Measurements from ENCODE around the gene SERGEF.

Gene SERGEF

DNA sequence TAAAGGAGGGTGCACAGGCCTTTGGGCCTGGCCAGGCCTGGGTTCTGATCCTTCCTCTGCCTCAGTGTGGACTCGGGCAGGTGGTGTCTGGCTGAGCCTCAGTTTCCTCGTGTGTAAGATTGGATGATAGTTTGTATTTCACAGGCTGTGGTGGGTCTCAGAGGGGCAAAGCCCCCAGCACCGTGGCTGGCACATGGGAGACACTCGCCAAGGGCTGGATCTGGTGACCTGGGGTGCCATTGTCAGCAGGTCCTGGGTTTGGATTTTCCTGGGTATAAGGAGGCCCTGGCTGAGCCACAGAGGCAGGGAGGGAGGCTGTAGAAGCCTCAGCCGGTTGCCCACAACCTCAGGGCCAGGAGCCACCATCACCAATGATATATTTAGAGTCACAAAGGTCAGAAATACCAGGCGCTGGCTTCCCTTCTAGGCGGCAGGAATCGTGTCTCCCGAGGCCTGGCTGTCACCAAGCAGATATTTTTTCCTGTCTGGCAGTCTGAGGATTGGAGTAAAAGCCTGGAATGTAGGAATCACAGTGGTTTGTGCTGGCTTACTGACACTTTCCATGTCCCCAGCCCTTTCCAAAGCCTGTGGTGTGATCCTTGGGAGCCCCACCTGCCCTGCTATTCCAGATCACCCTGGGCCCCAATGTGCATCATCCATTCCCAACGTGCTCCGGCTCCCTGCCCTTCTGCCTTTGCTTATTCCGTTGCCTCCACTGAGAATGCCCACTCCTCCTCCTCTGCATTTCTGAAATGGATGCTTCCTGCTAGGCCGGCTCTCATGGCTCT is 262.6 kb downstream of the SERGEF start:
- DNase-seq (ENCODE audit: low read depth in 2 of 2): no peak

DNA sequence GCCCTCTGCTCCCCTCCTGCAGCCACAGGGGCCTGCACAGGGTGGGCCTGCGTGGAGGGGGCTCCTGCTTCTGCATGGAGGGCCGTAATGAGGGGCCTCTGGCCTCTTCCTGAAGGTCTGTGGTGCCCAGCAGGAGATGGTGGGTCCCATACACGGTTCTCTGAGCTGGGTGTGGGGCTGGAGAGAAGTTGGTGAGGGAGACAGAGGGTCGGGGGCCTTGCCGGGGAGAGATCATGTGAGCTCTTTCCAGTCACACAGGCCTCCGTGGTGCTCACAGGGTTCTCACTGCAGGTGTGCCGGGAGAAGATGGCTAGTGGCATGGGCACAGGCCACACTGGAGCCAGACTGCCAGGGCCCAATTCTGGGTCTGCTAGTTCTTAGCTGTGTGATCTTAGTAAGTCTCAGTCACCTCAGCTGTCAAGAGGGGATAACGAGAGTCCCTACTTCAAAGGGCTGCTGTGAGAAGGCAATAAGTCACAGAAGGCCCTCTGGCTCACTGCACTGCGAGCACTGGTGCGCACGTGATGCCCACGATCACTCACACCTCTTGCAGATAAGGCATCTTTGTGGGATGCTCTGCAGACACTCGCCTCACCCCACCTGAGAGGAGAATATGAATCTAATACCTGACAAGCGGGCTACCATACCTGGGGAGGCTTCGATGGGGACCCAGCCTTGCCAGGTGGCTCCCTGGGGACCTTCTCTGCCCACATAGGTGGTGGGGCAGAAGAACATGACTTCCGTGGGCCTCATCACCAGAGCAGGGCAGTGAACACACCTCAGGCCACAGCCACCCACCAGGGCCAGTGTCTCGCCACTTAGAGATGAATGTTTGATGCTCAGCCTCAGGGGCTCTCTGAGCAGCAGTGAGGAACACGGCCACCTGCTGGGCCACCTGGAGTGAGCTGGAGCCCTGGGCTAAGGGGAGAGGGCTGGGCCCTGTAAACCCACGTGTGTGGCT is 263.8 kb downstream of the SERGEF start:
- DNase-seq (ENCODE audit: low read depth in 2 of 2): no peak

DNA sequence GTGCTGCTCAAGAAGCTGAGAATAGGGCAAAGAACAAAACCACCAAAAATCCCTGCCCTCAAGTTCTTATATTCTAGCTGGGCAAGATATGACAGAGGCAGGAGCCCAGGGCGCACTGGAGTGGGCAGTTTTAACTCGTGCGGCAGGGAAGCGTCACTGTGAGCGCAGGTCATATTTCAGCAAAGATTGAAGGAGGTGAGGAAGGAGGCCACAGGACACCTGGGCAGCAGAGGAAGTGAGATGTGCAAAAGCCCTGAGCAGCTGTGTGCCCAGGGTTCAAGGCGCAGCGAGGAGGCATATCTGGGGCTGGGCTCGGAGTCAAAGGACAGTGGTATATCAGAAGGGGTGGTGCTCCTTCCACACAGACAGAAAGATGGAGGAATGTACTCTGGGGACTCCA is 264.8 kb downstream of the SERGEF start:
- DNase-seq (ENCODE audit: low read depth in 2 of 2): no peak

DNA sequence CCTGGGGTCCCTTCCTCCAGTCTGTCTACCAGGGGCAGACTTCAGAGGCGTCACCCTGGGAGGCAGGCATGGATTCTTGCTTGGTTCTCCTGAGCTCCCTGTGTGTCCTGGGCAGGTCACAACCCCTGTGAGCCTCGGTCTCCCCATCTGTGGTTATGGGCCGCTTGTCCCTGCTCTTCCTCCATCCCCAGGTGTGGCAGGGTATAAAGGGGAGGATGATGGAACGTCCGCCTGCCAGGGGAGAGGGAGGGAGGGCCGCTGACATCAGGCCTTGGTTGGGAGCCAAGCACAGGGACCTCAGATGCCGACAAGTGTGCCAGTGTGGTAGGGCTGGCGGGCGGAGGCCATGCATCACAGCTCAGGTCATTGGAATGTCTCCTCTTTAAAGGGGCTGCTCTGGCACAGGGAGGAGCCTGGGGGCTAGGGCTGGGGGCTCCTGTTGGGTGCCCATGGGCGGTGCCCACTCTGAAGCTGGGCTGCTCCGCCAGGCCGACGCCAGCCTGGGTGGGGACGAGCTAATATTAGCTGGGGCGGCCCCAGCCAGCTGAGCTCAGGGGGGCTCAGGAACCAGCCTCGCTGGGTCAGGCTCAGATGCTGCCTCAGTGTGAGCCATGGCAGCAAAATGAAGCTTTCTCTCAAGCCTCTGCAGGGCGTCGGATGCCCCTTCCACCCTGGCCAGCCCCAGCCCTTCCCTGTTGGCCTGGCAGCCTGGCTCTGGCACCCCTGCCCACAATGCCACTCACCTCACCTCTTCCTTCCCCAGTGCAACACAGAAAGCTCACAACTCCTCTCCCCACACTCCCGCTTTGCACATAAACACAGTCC is 265.5 kb downstream of the SERGEF start:
- DNase-seq (ENCODE audit: low read depth in 2 of 2): no peak

DNA sequence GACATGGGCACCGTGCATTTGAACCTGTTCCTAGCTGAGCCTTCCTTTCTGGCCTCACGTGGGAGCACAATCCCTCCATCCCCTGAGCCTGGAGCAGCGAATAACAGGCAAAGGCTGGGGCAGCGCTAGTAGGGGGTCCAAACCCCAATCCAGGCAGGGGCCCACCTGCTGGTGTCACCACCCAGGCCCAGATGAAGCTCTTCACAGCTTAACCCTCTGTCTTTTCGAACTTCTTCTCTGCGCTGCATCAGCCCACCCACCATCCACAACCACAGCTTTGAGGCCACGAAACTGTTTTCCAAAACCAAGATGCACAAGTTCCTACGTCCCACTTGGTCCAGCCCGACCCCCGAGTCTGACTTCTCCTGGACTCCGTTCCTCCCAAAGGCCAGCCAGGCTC is 266.8 kb downstream of the SERGEF start:
- DNase-seq (ENCODE audit: low read depth in 2 of 2): no peak

DNA sequence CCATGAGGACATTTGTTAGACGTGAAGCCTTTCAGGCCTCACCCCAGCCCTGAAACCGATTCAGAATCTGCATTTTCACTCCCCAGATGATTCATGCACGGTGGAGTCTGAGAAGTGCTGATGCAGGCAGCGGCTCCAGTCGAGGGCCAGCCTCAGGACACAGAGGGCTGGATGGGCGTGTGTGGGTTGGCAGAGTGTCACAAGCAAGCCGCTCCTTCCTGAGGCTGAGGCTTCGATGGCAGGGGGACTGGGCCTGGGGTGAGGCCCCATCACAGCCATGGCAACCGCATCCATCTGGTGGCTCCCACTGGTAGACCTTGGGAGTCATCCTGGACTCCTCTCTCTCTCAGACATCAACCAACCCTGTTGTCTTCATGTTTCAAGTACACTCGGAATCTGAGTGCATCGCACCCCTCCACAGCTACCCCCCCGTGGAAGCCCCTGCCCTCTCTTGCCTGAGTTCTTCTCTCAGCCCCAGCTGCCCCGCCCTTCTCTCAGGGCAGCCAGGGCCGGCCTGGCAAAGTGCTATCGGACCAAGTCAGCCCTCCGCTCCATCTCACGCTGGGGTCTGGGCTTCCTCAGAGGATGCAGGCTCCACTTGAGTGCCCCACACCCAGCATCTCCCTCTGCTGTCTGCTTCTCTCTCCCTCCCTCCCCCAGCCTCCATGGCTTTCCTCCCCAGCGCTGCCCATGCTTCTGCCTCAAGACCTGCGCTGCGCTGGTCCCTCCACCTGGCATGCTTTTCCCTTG is 267.6 kb downstream of the SERGEF start:
- no peak for DNase-seq (ENCODE audit: low read depth in 2 of 2)

DNA sequence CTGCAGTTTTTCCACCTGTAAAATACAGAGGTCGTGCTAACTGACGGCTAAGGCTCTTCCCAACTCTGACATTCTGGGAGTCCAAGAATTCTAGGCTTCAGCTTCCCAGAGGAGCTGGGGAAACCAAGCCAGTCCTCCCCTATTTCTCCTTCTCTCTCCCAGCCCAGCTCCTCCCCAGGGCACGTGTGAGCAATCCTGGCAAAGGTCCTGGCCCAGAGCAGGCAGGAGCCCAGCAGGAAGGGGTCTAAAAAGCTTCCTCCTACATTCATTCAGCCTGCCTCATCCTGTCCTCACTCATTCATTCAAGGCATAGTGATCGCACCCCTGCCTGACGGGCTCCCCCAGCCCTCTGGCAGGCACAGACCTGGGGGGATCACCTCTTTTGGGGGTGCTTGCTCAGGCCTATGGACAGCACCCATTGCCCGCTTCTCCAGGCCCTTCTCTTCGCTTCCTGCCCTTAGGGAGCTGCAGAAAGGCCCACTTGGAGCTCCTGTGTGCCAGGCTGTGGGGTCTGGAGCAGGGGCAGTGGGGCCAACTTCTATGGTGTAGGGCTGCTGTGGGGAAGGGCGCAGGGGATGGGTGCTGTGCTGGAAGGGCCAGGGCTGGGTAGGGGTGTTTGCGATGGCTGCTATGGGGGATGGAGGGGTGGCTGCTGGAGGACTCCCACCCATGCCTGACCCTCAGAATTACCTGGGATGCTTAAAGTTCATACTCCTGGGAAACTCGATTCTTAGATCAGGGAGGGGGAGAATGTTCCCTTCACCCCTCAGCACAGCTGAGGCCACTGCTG is 268.5 kb downstream of the SERGEF start:
- DNase-seq (ENCODE audit: low read depth in 2 of 2): no peak

DNA sequence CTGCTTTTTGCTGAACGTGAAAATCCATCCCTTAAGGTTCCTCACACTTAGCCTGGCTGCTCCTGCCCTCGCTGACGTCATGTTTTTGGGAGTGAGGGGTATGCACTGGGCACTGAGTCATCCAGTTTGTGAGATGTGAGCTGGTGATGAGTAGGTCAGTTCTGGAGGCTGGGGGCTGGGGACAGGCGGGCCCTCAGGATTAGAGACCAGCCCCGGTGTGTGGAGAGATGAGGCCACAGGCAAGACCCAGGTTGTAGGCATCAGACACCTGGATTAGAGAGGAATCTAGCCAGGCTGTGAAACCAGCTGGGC is 269.1 kb downstream of the SERGEF start:
- DNase-seq (ENCODE audit: low read depth in 2 of 2): no peak

DNA sequence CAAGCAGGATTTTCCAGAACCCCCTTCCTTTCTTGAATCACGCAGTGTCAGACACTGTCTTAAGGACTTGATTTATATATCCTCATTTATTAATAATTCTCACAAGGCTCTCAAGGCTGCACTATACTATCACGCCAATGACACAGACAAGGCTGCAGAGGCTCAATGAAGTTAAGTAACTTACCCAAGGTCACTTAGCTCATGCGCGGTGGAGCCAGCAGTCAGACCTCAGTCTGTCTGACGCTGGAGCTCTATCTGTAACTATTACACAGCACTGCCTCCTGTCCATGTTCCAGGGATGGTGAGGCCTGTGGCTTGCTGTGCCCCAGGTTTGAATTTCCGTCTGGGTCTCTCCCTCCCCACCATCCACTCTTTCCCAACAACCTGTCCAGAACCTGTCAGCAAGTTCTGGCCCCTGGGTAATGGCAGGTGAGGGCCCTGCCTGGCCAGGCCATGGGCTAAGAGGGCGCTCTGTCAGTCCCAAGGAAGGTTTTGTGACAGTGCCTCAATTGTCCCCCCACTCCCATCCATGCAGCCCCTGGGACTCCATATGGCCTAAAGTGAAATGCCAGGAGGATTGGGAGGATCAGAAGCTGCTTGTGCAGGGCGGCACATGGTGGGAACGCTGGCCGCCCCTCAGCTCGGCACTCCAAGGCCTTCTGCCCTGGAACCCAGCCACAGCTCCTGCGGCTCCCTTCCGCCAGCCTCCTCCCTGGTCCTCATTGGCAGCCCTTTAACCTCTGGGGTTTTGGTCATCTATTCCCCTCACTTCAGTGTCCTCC is 269.6 kb downstream of the SERGEF start:
- DNase-seq (ENCODE audit: low read depth in 2 of 2): no peak

DNA sequence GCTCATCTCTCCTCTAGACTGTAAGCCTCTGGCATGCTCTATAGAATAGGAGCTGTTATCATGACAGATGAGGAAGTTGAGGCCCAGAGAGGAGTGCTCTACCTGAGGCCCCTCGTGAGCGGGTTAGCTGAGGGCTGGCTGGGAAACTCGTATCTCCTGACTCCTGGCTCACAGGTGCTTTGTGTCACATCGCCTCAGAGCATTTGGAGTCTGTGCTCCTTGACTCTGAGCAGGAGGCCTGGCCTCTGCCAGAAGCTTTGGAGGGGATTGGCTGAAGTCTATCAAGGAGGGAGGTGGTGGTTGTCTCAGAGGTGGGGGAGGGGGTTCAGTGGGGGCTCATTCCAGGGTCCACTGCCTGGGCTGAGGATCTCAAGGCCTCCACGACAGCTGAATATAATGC is 270.8 kb downstream of the SERGEF start:
- no peak for DNase-seq (ENCODE audit: low read depth in 2 of 2)

DNA sequence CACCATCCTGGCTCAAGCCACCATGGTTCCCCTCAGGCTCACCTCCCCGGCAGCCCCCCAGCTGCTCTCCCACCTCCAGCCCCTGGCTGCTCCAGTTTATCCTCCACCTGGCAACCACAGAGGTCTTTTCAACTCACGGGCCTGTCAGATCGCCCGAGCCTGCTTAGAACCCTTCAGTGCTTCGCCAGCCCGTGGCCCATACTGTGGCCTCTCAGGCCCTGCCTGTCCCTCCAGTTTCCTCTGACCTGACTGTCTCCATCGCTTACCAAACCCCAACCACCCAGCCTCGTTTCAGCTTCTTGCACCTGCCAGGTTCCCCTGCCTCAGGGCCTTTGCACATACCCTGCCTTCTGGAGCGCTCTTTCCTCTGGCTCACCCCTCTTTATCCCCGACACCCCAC is 271.4 kb downstream of the SERGEF start:
- DNase-seq (ENCODE audit: low read depth in 2 of 2): no peak

DNA sequence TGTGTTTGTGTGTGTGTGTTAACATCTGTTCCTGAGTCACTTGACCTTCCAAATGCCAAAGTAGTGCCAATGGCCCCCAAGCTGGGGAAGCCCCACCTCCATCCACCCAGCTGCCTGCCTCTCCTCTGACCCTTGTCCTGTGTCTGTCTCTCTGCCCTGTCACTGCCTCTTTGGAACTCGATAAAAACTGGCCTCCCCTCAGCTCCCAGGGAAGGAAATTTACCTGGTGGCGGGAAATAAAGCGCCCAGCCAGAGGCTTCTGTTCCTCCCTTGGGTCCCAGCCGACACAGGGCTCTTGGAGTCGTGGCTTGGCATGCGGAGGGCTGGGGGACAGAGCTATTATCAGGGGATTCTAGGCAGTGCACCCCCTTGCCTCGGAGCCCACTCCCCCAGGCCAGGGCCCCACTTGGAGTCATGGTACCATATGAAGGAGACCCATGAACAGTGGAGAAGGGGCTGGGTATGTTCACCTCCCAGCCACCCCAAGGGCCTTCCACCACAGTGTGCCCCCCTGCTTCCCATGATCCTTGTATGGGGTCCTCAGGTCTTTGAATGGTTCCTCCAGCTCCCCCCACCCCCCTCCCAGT is 272.1 kb downstream of the SERGEF start:
- no peak for DNase-seq (ENCODE audit: low read depth in 2 of 2)

DNA sequence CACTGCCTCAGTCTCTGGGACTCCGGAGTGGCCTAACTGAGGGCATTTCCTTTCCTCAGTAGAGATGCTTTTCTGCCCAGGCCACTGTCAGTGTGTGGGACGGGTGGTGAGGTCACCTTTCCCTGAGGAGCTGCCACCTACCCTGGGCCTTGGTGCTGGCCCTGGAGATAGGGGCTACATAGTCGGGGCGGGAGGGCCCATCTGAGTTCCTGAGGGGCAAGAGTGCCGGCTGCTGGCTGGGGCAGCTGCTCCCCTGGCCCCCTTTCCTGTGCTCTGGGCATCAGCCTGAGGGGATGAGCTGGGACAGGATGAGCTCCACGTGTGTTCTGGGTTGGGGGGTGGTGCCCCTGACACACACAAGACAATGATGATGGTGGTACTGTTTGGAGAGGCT is 272.9 kb downstream of the SERGEF start:
- no peak for DNase-seq (ENCODE audit: low read depth in 2 of 2)

DNA sequence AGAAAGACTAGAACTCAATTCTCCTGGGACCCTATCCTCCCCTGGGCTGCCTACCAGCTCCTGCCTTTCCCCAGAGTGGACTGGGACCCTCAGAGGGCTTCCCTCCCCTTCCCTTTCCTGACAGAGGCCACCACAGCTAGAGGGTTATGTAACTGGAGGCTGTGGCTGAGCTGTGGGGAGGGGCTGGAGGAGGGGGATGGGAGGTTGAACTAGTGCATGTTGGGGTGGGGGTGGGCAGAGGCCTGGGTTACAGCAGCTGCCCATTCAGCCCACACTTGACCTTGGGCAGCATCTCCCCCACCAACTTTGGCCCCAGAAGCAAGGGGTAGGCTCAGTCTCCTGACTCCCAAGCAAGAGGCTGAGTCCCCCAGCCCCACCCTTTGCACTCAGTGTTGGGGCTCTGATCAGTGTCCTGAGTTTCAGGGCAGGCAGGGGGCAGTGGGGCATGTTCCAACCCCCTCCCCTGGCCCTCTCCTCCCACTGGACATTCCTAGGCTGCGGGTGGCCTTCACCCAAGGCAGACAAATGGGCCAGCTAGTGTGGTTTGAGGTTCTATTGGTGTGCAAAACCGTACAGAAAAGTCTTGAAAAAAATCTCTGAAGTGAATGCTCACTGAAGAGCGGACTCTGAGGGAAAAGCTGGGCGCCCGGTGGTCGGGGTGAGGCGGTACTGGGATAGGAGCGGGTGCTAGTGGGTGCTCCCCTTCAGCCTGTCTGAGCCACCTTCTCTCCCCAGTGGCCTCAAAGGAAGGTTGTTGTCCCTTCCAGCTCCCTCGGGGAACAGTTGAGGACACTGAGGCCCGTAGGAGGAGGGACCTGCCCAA is 274.5 kb downstream of the SERGEF start:
- no peak for DNase-seq (ENCODE audit: low read depth in 2 of 2)
